Neural cell (in vitro differentiated cells): ENCODE results near the gene ZBTB7C.

ENCODE experiments used
- CTCF ChIP-seq: fragments of 450-650 bp; IDR thresholded peaks from 2 replicates; pipeline ENCODE4 v1.5.1; 2014; ENCODE audit warnings: antibody characterized with exemption, mild to moderate bottlenecking, moderate library complexity; ENCODE audit not compliant: poor library complexity, severe bottlenecking
- EP300 ChIP-seq: fragments of 450-650 bp; conservative IDR thresholded peaks from 2 replicates; pipeline ENCODE4 v1.6.1; 2014; ENCODE audit warnings: antibody characterized with exemption, mild to moderate bottlenecking, moderate library complexity; ENCODE audit not compliant: poor library complexity, severe bottlenecking
- EZH2 ChIP-seq: fragments of 200-600, 300-800 bp; shearing (Covaris generic), sonication (generic); IDR thresholded peaks from 2 replicates; pipeline ENCODE4 v1.6.1; 2014; ENCODE audit warnings: antibody characterized with exemption, low read length, borderline replicate concordance, mild to moderate bottlenecking; ENCODE audit not compliant: insufficient read depth, poor library complexity, severe bottlenecking
- MXI1 ChIP-seq: fragments of 450-650 bp; conservative IDR thresholded peaks from 2 replicates; pipeline ENCODE4 v1.6.1; 2014; ENCODE audit warnings: antibody characterized with exemption, mild to moderate bottlenecking; ENCODE audit not compliant: poor library complexity, severe bottlenecking
- POLR2AphosphoS5 ChIP-seq: IDR thresholded peaks from 2 replicates; pipeline ENCODE4 v1.6.1; 2012
- REST ChIP-seq: IDR thresholded peaks from 2 replicates; pipeline ENCODE4 v1.6.1; 2012; ENCODE audit warnings: borderline replicate concordance
- SMC3 ChIP-seq: fragments of 450-650 bp; conservative IDR thresholded peaks from 2 replicates; pipeline ENCODE4 v1.6.1; 2014; ENCODE audit warnings: antibody characterized with exemption, mild to moderate bottlenecking, moderate library complexity; ENCODE audit not compliant: poor library complexity

GRCh38 chr18:48417985-48418384, 8.8 kb upstream of the ZBTB7C start:
- TF ChIP-seq EP300 (no peak), CTCF (no peak), REST (no peak), EZH2 (no peak), MXI1 (no peak), SMC3 (no peak), POLR2AphosphoS5 (no peak)
